ENCODE results near the gene COMMD4.

The COMMD4 gene

GRCh38 chr15:75357976-75358673, 22.3 kb downstream of the COMMD4 start:
- DNase-seq (no peak), ATAC-seq (no peak)
- Mint-ChIP-seq H3K27ac (no peak overlapping the region), H3K27me3 (no peaks in the 10 kb centered on the region), H3K4me3 (no peak overlapping the region), H3K4me1 (no peaks in the 10 kb centered on the region), H3K9me3 (no peaks in the 10 kb centered on the region), H3K36me3 (ENCODE audit: low read depth) (peaks cover 10% of the 10 kb centered on the region)

DNA sequence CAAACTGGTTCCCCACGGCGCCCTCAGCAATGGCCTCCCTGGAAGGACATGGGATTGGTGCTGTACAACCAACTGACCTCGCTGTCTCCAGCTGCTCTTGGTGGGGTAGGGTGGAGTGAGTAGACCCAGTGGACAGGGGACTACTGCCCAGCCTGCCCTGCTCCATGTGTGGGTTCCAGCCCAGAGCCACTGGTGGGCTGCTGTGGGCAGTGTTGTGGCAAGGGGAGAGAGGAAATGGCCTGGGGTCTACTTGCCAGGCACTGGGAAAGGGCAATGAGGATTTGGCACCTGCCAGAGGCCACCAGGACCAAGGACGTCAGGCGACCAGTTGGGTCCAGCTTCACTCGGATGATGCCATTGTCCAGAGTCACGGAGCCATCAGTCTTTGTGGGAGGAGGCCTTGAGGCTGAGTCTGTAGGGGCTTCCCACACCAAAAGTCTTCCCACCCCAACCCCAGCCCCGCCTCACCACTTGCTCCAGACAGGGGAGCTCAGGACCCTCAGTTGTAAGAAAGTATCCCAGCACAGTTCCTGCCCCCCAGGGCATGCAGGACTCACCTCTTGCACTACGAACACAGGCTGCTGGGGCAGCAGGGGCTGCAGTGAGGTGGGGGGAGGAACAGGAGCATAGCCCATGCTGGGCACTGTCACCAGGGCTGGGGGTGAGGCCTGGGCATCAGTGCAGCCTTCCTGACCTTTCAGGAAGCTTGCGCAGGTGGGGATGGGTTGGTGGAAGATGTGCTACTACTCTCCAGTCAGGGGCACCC, 23.1 kb downstream of the COMMD4 start:
- DNase-seq = no peak
- no peak overlapping the region for H3K4me3 Mint-ChIP-seq
- peaks cover 11% of the 10 kb centered on the region for H3K36me3 Mint-ChIP-seq (ENCODE audit: low read depth)
- no peak overlapping the region for H3K27ac Mint-ChIP-seq
- no peaks in the 10 kb centered on the region for H3K4me1 Mint-ChIP-seq
- H3K9me3 Mint-ChIP-seq = no peaks in the 10 kb centered on the region
- ATAC-seq = no peak
- H3K27me3 Mint-ChIP-seq = no peaks in the 10 kb centered on the region

DNA sequence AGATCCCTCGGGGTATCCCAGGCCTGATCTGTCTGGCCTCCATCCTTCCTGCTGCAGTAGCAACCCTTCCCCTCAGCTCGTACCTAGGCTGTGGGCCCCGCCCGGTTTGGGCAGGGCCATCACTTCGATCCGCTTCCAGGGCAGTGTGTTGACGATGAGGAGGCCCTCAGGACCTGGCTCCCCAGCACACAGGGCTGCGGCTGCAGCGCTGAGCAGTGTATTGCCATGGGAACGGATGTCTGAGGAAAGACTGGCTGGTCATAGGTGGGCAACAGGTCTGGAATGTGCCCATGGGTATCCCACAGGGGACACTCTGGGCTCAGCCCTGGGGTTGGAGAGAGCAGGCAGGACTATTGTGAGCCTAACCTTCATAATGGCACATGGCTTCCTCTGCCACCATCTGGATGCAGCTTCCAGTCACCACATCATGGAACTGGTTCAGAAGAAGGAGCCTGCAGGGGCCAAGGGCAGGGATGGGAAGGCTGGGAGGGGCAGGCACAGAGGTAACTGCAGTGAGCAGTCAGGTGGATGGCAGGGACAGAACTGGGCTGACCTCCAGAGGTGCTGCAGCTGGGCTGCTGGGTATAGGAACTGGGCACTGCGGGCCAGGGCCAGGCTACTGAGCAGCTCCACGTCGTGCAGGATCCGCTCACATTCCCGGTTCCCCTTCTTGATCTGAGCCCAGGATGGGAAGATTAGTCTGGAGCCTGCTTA, 23.8 kb downstream of the COMMD4 start:
- no peak overlapping the region for H3K27ac Mint-ChIP-seq
- H3K36me3 Mint-ChIP-seq (ENCODE audit: low read depth) = peaks cover 11% of the 10 kb centered on the region
- no peaks in the 10 kb centered on the region for H3K27me3 Mint-ChIP-seq

DNA sequence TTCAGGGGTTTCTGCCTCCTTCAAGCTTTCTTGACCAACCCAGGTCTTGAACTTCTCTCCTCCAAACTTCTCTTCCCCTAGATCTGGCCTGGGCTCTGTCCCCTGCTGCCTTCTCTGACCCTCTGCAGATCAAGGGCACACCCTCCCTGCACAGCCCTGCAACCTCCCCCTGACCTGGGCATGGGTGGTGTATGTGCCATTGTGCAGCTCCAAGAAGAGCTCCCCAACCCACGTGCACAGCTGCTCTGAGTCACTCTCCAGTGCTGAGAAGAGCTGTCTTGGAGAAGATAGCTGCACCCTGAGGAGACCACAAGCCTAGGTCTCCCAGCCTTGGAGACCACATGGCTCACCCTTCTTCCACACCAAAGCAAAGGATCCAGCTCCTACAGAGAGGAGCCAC, 24.5 kb downstream of the COMMD4 start:
- H3K27ac Mint-ChIP-seq = no peak overlapping the region
- DNase-seq (no peak), ATAC-seq (no peak)
- H3K9me3 Mint-ChIP-seq = no peaks in the 10 kb centered on the region
- no peaks in the 10 kb centered on the region for H3K4me1 Mint-ChIP-seq
- H3K27me3 Mint-ChIP-seq = no peaks in the 10 kb centered on the region
- H3K4me3 Mint-ChIP-seq = no peak overlapping the region
- peaks cover 16% of the 10 kb centered on the region for H3K36me3 Mint-ChIP-seq (ENCODE audit: low read depth)

More for the DNA sequence above, 23.8 kb downstream of the COMMD4 start:
- ATAC-seq (no peak), DNase-seq (no peak)
- Mint-ChIP-seq H3K4me3 (no peak overlapping the region), H3K9me3 (no peaks in the 10 kb centered on the region), H3K4me1 (no peaks in the 10 kb centered on the region)

DNA sequence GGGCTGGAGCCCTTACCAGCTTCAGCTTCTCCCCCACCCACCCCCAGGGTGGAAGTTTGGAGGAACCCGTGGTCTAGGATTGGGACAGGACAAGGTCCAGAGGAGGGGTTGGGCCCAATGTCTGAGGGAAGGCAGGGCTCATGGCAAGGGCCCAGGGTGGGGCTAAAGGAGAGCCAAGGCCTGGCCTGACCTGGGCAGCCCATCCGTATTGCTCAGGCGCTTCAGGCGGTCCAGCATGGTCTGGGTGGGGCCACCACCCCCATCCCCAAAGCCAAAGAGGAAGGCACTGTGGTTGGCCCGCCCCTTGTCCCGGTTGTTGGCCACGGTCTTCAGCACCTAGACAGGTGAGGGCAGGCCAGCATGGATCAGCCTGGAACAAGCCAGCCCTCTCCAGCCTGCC, 25.0 kb downstream of the COMMD4 start:
- no peaks in the 10 kb centered on the region for H3K9me3 Mint-ChIP-seq
- peaks cover 18% of the 10 kb centered on the region for H3K36me3 Mint-ChIP-seq (ENCODE audit: low read depth)
- ATAC-seq (no peak), DNase-seq (no peak)
- H3K27me3 Mint-ChIP-seq = no peaks in the 10 kb centered on the region
- no peaks in the 10 kb centered on the region for H3K4me1 Mint-ChIP-seq
- H3K27ac Mint-ChIP-seq = no peak overlapping the region
- no peak overlapping the region for H3K4me3 Mint-ChIP-seq

DNA sequence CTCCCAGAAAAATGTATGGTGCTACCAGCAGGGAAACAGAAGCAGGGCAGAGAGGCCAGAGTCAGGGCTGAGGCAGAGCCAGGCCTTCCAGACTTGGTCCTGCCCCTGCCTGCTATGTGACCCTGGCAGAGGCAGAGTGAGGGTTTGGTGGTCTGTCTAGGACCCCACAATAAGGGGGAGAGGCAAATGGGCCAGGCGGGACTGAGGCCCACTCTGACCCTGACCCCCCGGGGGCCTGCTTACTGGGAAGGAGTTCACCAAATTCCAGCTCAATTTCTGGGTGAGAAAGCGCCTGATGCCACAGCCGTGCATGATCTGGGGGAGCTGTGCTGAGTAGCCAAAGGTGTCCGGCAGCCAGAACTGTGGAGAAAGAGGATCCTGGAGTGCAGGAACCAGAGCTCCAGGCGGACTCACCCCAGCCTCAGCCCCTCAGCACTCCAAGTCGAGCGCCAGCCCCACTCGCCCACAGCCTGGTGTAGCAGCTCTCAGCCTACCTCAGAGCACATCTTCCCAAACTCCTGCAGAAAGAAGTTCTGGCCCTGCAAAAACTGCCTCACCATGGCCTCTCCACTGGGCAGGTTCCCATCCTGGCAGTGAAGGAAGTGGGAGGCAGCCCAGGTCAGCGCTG, 25.6 kb downstream of the COMMD4 start:
- Mint-ChIP-seq H3K4me1 (no peaks in the 10 kb centered on the region), H3K27ac (no peak overlapping the region), H3K9me3 (no peaks in the 10 kb centered on the region), H3K27me3 (no peaks in the 10 kb centered on the region), H3K4me3 (no peak overlapping the region), H3K36me3 (ENCODE audit: low read depth) (peaks cover 18% of the 10 kb centered on the region)
- no peak for ATAC-seq
- no peak for DNase-seq

- H3K36me3 Mint-ChIP-seq (ENCODE audit: low read depth) = peaks cover 22% of the 10 kb centered on the region
- peaks cover 5% of the 10 kb centered on the region for H3K4me1 Mint-ChIP-seq
- H3K27ac Mint-ChIP-seq = no peak overlapping the region
- H3K27me3 Mint-ChIP-seq = no peaks in the 10 kb centered on the region
- ATAC-seq (no peak), DNase-seq (no peak)
- no peak overlapping the region for H3K4me3 Mint-ChIP-seq
- H3K9me3 Mint-ChIP-seq = no peaks in the 10 kb centered on the region
These were observed 26.3 kb downstream of the COMMD4 start for GRCh38 chr15:75361989-75362641.

DNA sequence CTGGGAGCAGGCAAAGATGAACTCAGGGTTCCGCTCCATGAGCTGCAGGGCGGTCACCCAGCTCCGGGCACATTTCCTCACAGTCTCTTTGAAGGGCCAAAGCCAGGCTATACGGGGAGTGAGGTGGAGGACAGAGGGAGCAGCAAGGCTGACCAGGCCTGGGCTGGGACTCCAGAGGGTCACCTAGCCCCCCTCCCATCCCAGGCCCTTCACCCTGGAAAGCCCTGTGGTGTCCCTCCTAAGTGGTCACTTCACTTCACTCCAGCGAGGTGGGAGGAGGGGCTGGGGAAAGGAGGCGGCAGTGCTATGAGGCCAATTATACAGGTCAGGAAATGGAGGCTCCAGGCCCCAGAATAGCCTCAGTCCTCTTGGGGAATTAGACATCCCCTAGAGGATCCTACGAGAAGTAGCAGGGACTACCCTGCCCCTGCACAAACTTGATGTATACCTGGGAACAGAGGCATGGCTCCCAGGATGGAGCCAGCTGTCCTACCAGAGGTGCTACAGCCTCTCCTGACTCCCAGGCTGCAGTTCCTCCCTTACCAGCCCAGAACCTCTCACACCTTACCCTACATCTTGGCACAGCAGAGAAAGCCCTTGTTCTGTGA, 26.9 kb downstream of the COMMD4 start:
- Mint-ChIP-seq H3K36me3 (ENCODE audit: low read depth) (peaks cover 22% of the 10 kb centered on the region), H3K4me3 (no peak overlapping the region), H3K27me3 (no peaks in the 10 kb centered on the region), H3K9me3 (no peaks in the 10 kb centered on the region), H3K4me1 (peaks cover 9% of the 10 kb centered on the region), H3K27ac (no peak overlapping the region)
- DNase-seq (no peak), ATAC-seq (no peak)

DNA sequence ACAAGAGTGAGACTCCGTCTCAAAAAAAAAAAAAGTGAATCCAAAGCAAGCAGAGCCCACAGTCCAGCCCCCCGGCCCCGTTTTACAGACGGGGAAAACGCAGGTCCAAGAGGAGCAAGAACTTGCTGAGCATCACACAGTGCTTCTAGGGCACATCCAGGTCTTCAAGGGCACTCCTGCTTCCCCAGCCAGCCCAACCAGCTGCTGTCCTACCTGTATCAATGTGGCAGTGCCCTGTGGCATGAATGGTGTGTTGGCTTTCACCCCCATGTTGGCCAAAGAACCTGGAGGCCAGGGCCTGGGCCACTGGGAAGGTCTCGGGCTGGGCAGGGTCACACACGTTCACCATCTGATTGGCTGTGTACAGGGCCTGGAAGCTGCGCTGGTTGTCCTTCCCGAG, 27.9 kb downstream of the COMMD4 start:
- peaks cover 14% of the 10 kb centered on the region for H3K4me1 Mint-ChIP-seq
- no peaks in the 10 kb centered on the region for H3K27me3 Mint-ChIP-seq
- H3K36me3 Mint-ChIP-seq (ENCODE audit: low read depth) = peaks cover 20% of the 10 kb centered on the region
- H3K9me3 Mint-ChIP-seq = no peaks in the 10 kb centered on the region
- H3K4me3 Mint-ChIP-seq = no peak overlapping the region
- H3K27ac Mint-ChIP-seq = no peak overlapping the region
- DNase-seq (no peak), ATAC-seq (no peak)

DNA sequence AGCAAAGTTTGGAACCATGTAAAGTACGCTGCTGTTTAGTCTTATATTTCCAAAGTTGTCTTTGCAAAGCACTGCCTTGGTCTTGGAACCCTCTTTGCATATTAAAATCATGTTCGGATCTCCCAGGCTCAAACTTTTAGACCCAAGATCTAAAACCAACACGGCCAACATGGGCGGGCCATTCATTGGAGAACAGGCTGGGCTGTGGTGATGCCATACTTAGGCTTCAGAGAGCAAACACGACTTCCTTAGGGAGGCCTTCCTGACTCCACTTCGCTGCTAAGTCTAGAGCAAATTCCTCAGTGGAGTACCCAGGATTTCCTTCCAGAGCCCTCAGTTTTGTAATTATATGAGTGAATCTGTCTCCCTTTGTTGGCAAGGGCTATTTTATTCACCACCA, 29.0 kb downstream of the COMMD4 start:
- Mint-ChIP-seq H3K9me3 (no peaks in the 10 kb centered on the region), H3K36me3 (ENCODE audit: low read depth) (peaks cover 27% of the 10 kb centered on the region), H3K27me3 (no peaks in the 10 kb centered on the region), H3K4me3 (no peak overlapping the region), H3K27ac (no peak overlapping the region), H3K4me1 (peaks cover 25% of the 10 kb centered on the region)
- ATAC-seq (no peak), DNase-seq (no peak)

GRCh38 chr15:75366163-75366562, 30.3 kb downstream of the COMMD4 start:
- H3K4me3 Mint-ChIP-seq = no peak overlapping the region
- H3K27me3 Mint-ChIP-seq = no peaks in the 10 kb centered on the region
- no peaks in the 10 kb centered on the region for H3K9me3 Mint-ChIP-seq
- H3K4me1 Mint-ChIP-seq = peaks cover 26% of the 10 kb centered on the region
- no peak for ATAC-seq
- DNase-seq = no peak
- H3K36me3 Mint-ChIP-seq (ENCODE audit: low read depth) = peaks cover 26% of the 10 kb centered on the region
- no peak overlapping the region for H3K27ac Mint-ChIP-seq

- ATAC-seq = no peak
- Mint-ChIP-seq H3K4me3 (peak overlapping the region; percentile 85), H3K4me1 (peaks cover 26% of the 10 kb centered on the region), H3K9me3 (no peaks in the 10 kb centered on the region), H3K36me3 (ENCODE audit: low read depth) (peaks cover 34% of the 10 kb centered on the region), H3K27ac (peak overlapping the region; percentile 93), H3K27me3 (no peaks in the 10 kb centered on the region)
- no peak for DNase-seq
These were observed 31.1 kb downstream of the COMMD4 start for GRCh38 chr15:75367006-75367405.

DNA sequence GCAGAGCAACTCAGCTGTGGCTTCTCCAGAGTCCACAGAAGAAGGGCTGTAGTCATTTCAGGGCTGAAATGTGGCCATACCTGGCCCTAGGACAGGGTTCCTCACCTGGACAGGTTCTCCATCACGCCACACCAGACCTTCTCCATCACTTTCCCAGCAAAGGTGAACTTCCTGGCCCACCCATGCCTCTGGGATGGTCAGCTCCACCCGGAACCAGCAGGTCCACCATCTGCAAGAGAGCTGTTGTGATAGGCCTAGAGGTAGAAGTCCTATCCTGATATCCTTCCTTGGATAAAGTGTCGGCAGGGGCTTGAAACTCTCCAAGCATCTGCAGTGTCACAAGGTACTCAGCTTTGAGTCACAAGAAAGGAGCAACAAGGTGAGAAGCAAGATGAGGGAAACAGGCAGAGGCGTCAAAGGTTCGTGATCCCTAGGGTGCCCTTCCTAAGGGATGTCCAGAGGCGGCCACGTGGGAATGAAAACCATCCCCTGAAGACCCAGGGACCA, 31.6 kb downstream of the COMMD4 start:
- peak overlapping the region; percentile 93 for H3K27ac Mint-ChIP-seq
- H3K27me3 Mint-ChIP-seq = no peaks in the 10 kb centered on the region
- peaks cover 26% of the 10 kb centered on the region for H3K4me1 Mint-ChIP-seq
- no peak for ATAC-seq
- peaks cover 34% of the 10 kb centered on the region for H3K36me3 Mint-ChIP-seq (ENCODE audit: low read depth)
- DNase-seq = no peak
- peak overlapping the region; percentile 85 for H3K4me3 Mint-ChIP-seq
- H3K9me3 Mint-ChIP-seq = no peaks in the 10 kb centered on the region
